ENCODE measurements around the gene NTRK3. TPM values are rescaled to one million over a fixed set of nuclear protein-coding genes. Genes with fewer than 3 reads are reported as not detected.

The NTRK3 gene
- total RNA-seq, 4 donors from 2014 or later, result 0.51 to 22.2 (median 10.1) TPM

- TF ChIP-seq CTCF (IDR thresholded peaks at IDR 0.05; ENCODE audit: low read depth), result no peak
Measured at GRCh38 chr15:87873516-87873915, 383.0 kb downstream of the NTRK3 start.

DNA sequence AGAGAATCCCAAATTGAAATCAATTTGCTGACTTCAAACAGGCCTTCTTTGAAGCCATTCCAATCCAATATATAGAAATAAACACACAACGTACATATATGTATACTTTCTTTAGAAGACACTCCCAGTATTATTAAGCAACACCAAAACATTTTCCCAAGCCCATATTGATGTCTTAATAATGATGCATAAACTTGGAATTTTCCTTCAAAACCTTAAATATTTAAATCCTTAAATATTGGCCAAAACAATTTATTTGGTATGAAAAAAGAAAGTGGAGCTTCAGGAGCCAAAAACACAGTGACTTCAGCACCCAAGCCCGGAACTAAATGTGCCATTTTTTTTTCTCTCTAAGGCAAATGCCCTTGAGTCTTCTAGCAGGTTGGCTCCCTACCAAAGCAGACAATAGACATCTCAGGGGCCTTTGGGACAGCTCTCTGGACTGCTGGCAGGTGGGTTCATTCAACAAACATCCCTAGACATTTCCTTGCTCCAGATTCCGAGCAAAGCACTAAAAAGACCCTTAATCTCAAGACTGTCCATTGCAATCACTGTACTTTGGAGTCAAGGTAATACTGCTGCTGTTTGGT lies 384.7 kb downstream of the NTRK3 start:
- no peak for TF ChIP-seq CTCF (IDR thresholded peaks at IDR 0.05; ENCODE audit: low read depth)

DNA sequence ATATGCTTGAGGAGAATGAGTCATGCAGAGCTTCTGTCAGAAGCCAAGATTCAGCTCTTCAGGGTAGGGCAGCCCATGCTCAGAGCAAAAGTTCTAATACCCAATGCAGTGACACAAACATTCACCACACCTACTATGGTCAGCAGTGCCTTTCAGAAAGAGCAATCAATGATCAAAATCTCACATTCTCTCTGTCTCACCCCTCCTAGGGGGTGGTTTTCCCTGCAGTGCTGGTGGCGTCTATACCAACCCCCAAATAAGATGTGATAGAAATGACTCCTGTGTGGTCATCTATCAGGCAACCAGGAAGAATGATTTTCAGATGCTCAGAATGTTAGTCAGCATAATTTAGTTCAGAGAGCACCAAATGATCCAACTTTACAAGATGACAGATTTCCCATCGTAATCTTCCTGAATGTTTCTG lies 385.3 kb downstream of the NTRK3 start:
- no peak for TF ChIP-seq CTCF (IDR thresholded peaks at IDR 0.05; ENCODE audit: low read depth)

DNA sequence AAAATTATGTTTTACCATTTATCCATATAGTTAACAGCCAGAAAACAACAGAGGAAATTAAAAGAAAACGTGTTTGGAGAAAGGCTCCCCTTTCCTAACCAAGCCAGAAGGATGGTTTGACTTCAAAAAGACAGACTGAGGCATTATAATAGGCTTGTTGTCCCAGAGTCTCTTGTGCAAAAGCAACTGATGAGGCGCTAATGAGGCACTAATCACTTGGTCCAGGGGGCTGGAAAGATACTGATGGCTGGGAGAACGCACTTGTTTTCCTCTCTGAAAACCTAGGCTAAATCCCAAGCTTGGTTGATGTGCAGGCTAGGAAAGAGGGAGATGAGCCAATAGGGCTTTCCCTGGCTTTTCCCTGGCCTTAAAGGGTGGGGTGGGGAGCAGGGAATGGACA lies 389.6 kb downstream of the NTRK3 start:
- TF ChIP-seq CTCF (IDR thresholded peaks at IDR 0.05; ENCODE audit: low read depth), result no peak

GRCh38 chr15:87863152-87863551 lies 393.4 kb downstream of the NTRK3 start:
- no peak for TF ChIP-seq CTCF (IDR thresholded peaks at IDR 0.05; ENCODE audit: low read depth)

GRCh38 chr15:87860743-87861142 lies 395.8 kb downstream of the NTRK3 start:
- no peak for TF ChIP-seq CTCF (IDR thresholded peaks at IDR 0.05; ENCODE audit: low read depth)

- TF ChIP-seq CTCF (IDR thresholded peaks at IDR 0.05; ENCODE audit: low read depth), result no peak
Measured at GRCh38 chr15:87858651-87859050, 397.9 kb downstream of the NTRK3 start.
